NT2/D1 (cell line): ENCODE results near the gene MYPN.

Source experiments
- SUZ12 ChIP-seq: IDR thresholded peaks from 2 replicates; pipeline ENCODE4 v1.6.1; 2011; ENCODE audit not compliant: insufficient read length, insufficient read depth; ENCODE audit errors: extremely low read depth
- YY1 ChIP-seq: IDR thresholded peaks from 2 replicates; pipeline ENCODE4 v1.6.1; 2011; ENCODE audit not compliant: insufficient read length, insufficient read depth
- ZNF274 ChIP-seq: IDR thresholded peaks from 2 replicates; pipeline ENCODE4 v1.6.1; 2011; ENCODE audit warnings: mild to moderate bottlenecking, low read depth, low read length

- no peak for TF ChIP-seq ZNF274
- TF ChIP-seq YY1, result no peak
- no peak for TF ChIP-seq SUZ12
These were observed 12.6 kb downstream of the MYPN start for GRCh38 chr10:68121852-68122251.
